Brain pericyte (primary cell): ENCODE measurements around the gene PIGP.
"Not testable (repeated sequence)": the region's sequence is repeated elsewhere in the genome, so short reads cannot be mapped to it uniquely, and the experiment has no call there.

ENCODE experiments used
- DNase-seq: peaks from one replicate; pipeline ENCODE4 v3.0.0-alpha.2; 2012; ENCODE audit warnings: low read depth, low spot score

The PIGP gene

DNA sequence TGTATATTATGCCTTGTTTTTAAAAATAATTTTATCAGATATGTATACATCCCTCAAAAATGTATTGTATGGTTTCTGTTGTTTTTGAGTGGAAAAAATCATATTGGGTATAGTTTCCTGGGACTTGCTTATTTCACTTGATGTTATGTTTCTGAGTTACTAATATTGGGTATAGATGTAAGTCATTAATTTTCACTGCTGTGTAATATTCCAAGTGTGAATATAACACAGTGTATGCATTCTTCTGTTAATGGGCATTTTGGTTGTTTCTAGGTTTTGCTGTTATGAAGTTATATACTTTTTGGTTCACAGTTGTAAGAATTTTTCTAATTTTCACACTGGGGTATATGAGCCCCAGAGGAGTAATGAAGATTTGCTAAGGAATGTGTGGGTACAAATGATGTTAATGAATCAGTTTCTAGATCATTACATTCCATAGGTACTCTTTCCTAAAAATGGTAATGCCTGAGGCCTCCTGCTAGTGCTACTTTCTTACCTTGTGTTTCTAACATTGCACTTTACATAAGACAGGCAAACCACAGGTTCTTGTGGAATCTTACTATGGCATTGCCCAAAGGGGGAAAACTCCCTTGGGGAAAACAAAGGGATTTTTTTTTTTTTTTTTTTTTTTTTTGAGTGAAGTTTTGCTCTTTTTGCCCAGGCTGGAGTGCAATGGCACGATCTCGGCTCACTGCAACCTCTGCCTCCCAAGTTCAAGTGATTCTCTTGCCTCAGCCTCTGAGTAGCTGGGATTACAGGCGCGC is 3.4 kb upstream of the PIGP start:
- no peak for DNase-seq

DNA sequence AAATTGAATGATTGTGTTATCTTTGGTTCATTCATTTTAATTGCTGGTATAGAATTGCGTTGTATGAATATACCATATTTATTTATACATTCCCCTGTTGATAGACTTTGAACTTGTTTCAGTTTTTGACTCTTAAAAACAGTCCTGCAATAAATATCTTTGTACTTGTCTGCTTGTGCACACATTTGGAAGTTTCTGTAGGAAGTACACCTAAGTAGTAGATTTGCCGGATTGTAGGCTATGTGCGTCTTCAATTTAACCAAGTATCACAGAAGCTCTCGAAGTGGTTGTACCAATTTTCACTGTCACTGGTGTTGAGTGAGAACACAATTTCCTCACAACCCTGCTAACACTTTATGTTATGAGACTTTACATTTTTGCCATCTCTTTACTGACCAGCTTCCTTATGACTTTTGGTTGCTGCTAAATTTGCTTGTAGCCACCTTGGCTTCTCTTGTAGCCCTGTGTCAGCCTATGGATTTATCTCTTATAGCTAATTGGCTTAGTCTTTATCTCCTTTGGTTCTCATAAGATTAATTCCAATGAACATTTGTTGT is 2.4 kb upstream of the PIGP start:
- DNase-seq, result no peak

DNA sequence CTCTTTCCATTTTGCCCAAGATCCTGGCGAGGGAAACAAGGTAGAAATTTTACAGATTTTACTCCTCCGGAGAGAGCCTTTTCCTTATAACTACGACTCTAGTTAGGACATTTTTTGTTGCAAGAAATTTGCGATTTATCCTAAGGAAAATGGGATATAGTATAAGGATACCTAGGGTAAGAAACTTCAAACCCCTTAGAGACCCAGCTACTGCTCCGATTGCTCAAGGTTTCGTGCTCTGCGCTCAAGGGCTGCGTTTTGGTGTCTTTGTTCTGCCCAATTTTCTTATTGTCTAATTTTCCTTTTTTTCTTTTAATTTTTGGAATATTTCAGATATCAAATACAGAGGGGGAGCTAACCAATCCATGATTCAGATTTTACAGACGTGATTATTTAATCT is 1.7 kb upstream of the PIGP start:
- no peak for DNase-seq

DNA sequence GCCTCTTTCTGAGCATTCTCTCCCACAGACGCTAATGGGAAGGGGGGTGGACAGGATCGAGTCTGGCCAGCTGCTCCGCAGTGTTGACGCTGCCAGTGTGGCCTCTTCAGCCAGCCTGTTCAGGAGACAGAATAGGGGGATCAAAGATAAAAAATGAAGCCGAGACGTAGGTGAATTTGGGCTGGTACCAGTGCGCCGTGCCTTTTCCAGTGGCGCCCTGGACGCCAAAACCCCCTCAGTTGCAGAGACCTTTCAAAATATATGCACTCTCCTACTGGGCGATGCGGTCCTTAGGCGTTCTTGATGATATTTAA is 1.3 kb upstream of the PIGP start:
- DNase-seq, result no peak

DNA sequence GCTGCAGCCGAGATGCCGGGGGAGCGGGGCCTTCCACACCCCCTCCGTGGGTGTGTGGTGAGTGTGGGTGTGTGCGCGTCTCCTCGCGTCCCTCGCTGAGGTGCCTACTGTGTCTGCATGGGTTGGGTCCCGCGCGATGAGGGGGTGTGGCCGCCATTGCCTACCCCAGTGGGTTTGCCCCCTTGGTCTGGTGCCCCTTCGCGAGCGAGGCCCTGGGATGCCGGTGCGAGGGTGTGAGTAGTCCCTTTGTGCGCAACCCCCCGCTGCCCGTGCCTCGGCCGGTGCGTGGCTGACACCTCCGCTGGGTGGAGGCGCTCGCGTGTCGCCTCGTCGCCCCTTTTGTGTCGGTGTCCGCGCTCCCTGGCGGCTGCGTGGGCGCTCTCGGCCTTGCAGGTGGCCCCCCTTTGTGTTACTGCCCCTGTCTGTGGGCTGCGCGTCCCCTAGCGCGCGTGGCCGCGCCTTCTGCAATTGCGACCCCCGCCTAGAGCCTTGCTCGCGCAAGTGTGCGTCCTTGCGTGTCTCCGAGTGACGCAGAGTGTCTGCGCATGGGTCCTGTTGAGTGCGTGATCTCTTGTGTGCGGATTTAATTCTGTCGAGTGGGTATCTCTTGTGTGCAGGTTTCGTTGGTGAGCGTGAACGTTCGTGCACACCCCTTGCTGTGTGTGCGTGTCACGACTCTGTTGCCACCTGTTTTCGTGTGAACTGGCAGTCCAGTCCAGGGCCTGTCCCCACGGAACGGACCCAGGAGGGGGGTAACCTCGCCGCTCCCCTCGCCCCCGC is 736 bp upstream of the PIGP start:
- DNase-seq, result no peak

DNA sequence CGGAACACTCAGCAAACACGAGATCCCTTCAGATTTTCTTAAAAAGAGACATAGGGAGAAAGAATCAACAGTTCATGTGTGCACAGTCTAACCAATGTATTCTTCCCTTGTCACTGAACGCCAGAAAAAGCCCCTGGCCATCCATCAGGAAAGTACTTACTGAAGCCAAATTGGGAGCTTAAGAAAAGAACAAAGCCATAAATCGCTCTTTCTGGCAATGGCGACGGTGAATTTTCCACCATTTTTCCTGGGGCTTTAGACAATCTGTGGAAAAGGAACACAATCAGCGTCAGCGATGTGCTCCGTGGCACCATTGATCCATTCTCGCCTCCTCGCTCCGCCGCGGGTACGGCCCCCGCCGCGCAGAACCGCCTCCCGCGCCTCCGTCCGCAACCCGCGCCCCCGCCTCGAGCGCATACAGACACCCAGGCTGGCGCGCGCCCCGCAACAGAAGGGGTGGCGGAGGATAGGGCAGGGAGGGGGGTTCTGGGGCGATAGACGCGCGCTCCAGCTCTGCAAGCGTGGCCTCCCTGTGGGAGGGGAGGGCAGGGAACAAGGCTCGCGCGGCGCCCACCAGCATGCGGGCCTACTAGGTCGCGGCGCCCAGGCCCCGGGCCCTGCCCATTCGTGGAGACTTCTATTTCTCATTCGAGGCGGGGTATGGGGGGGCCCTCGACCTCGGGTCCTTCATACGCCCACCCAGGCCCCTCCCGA is 440 bp downstream of the PIGP start:
- DNase-seq, result peak; percentile 57

- no peak for DNase-seq
Observed at GRCh38 chr21:37071561-37072273, 1.2 kb downstream of the PIGP start.

DNA sequence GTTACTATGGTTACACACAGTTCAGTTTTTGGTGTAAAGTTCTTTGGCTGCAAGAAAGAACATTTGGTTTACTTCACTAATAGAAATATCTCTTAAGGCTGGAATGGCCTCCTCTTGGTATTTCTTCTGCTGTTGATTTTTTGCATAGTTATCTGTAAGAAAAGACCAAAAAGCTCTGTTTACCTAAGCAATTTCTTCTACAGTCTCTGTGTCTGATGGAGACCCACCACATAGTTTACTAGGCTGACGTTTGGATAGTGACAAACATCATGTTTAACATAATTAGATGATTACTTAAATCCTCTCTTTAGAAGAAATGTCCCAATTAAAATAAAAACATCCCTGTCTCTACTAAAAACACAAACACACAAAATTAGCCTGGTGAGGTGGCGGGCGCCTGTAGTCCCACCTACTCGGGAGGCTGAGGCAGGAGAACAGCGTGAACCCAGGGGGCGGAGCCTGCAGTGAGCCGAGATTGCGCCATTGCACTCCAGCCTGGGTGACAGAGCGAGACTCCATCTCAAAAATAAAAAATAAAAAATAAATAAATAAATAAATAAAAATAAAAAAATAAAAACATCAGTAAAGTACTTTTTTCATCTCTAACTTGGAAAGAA is 7.2 kb downstream of the PIGP start:
- DNase-seq, result no peak

GRCh38 chr21:37064841-37065240 is 8.0 kb downstream of the PIGP start:
- DNase-seq, result no peak

- no peak for DNase-seq
Observed at GRCh38 chr21:37063433-37063832, 9.4 kb downstream of the PIGP start.

- DNase-seq, result no peak
Observed at GRCh38 chr21:37062593-37062935, 10.3 kb downstream of the PIGP start.

- DNase-seq, result peak; percentile 69
Observed at GRCh38 chr21:37061926-37062592, 10.8 kb downstream of the PIGP start.

DNA sequence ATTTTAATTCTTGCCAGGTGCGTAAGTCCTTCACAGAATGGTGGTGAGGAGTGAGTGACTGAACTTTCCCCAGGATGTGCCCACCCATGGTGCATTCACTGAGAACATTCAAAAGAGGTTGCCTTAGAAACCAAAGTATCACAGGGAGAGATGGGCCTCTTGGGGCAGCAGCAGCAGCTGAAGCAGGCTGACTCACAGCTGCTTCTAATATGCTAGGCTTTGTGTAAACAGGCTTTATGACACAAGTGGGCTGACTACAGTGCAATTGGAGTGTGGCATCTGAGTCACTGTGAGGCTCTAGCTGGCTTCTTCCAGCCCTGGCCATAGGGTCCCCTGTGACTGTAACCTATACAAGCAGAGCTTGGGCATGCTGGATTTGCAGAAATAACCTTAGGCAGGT is 12.6 kb downstream of the PIGP start:
- DNase-seq, result peak; percentile 95

- no peak for DNase-seq
Observed at GRCh38 chr21:37059181-37059580, 13.7 kb downstream of the PIGP start.

DNA sequence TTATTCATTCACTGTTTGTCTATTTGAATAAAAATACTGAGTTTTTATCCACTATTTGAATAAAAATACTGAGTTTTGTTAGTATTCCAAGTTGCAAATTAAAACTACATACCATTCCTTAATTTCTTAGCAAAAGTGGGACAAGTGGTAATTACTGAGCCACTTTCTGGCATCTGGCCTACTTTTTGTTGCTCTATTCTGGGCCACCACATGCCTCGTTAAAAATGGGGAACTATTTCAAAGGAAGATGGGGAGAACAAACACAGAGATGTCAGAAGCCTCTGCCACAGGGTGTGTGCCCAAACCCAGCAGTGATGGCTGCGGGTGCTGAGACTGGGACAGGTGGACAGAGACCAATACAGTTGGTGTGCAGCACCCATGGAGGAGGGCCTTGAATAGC is 14.6 kb downstream of the PIGP start:
- DNase-seq, result no peak

GRCh38 chr21:37057614-37058013 is 15.3 kb downstream of the PIGP start:
- no peak for DNase-seq

GRCh38 chr21:37055271-37055855 is 17.5 kb downstream of the PIGP start:
- no peak for DNase-seq

- DNase-seq, result not testable (repeated sequence)
Observed at GRCh38 chr21:37049741-37050140, 23.1 kb downstream of the PIGP start.

DNA sequence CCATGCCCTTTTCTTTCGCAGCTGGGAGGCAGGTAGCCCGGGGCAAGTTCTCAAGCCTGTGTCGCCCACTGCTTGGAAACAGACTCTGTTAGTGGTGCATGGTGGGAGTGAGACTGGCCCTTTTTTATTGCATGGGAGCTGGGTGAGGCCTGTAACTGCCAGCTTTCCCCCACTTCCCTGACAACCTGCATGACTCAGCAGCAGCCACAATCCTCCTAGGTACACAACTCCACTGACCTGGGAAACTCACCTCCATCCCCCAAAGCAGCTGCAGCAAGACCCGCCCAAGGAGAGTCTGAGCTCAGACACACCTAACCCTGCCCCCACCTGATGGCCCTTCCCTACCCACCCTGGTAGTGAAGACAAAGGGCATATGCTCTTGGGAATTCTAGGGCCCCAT is 25.8 kb downstream of the PIGP start:
- no peak for DNase-seq

DNA sequence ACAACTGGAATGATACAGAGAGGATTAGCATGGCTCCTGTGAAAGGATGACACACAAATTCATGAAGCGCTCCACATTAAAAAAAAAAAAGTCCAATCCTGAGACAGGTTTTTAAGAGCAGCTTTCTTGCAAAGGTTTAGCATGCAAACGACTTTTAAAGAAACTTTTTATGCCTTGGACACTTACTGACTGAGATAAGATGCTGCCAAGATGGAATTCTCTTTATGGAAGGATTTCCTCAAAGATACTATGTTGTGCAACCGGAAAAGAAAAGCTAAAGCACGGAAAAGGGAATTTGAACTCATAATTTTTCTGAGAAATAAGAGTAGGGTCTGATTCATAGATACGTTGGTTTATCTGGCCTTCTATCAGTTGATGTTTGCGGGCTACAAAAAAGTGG is 27.3 kb downstream of the PIGP start:
- no peak for DNase-seq

GRCh38 chr21:37045149-37045548 is 27.7 kb downstream of the PIGP start:
- no peak for DNase-seq
